PFSK-1 (cell line): ENCODE measurements around the gene NELFB.

ENCODE experiments used
- FOXP2 ChIP-seq: optimal IDR thresholded peaks from 2 replicates; pipeline ENCODE3; 2011; ENCODE audit warnings: borderline replicate concordance, control low read depth, inconsistent platforms; ENCODE audit not compliant: insufficient read depth; ENCODE audit errors: extremely low read length, extremely low read depth
- POLR2AphosphoS5 ChIP-seq: IDR thresholded peaks from 2 replicates; pipeline ENCODE4 v1.6.1; 2012; ENCODE audit warnings: low read depth, mild to moderate bottlenecking, control low read depth, low read length, moderate library complexity
- REST ChIP-seq, 2 experiments: IDR thresholded peaks; 2 replicates each; pipeline versions ENCODE4 v1.6.1 to v1.8.0; 2011 to 2012; ENCODE audit warnings: low read depth in 2 of 2, low read length in 2 of 2, control low read depth in 1 of 2, inconsistent platforms in 1 of 2, mild to moderate bottlenecking in 1 of 2, moderate library complexity in 1 of 2; ENCODE audit not compliant: insufficient read depth in 1 of 2
- SIN3A ChIP-seq: IDR thresholded peaks from 2 replicates; pipeline ENCODE4 v1.6.1; 2012; ENCODE audit warnings: mild to moderate bottlenecking, low read length, moderate library complexity, borderline replicate concordance; ENCODE audit not compliant: insufficient read depth
- TAF1 ChIP-seq: IDR thresholded peaks from 2 replicates; pipeline ENCODE4 v1.6.1; 2012; ENCODE audit warnings: low read length, control low read depth, borderline replicate concordance; ENCODE audit not compliant: insufficient read depth

Gene NELFB

GRCh38 chr9:137231372-137232039, 23.6 kb upstream of the NELFB start:
- no peak for TF ChIP-seq SIN3A
- no peak for TF ChIP-seq TAF1
- TF ChIP-seq FOXP2, result no peak
- no peak for TF ChIP-seq REST (IDR thresholded peaks at IDR 0.05; ENCODE audit: insufficient read depth in 1 of 2, low read depth in 2 of 2, low read length in 2 of 2)
- TF ChIP-seq POLR2AphosphoS5, result no peak

- TF ChIP-seq POLR2AphosphoS5, result no peak
- no peak for TF ChIP-seq SIN3A
These were observed 23.0 kb upstream of the NELFB start for GRCh38 chr9:137232101-137232500.

- no peak for TF ChIP-seq REST (IDR thresholded peaks at IDR 0.05; ENCODE audit: insufficient read depth in 1 of 2, low read depth in 2 of 2, low read length in 2 of 2)
- no peak for TF ChIP-seq POLR2AphosphoS5
- TF ChIP-seq FOXP2, result no peak
- TF ChIP-seq TAF1, result no peak
- no peak for TF ChIP-seq SIN3A
These were observed 22.6 kb upstream of the NELFB start for GRCh38 chr9:137232510-137232909.

GRCh38 chr9:137233143-137233980, 21.8 kb upstream of the NELFB start:
- no peak for TF ChIP-seq POLR2AphosphoS5
- TF ChIP-seq TAF1, result no peak
- no peak for TF ChIP-seq SIN3A

- no peak for TF ChIP-seq REST (IDR thresholded peaks at IDR 0.05; ENCODE audit: insufficient read depth in 1 of 2, low read depth in 2 of 2, low read length in 2 of 2)
- no peak for TF ChIP-seq POLR2AphosphoS5
- no peak for TF ChIP-seq FOXP2
These were observed 21.0 kb upstream of the NELFB start for GRCh38 chr9:137234055-137234697.

GRCh38 chr9:137234758-137235423, 20.2 kb upstream of the NELFB start:
- TF ChIP-seq FOXP2, result no peak
- no peak for TF ChIP-seq REST (IDR thresholded peaks at IDR 0.05; ENCODE audit: insufficient read depth in 1 of 2, low read depth in 2 of 2, low read length in 2 of 2)
- no peak for TF ChIP-seq SIN3A
- no peak for TF ChIP-seq TAF1
- TF ChIP-seq POLR2AphosphoS5, result no peak
